GM12878 (cell line): ENCODE data around the gene DSC3. TPM values are rescaled to one million over a fixed set of nuclear protein-coding genes. Genes with fewer than 3 reads are reported as not detected.

Experiments used
- ATAC-seq: fragments of 200-7000 bp; cut with Tn5 transposase; 3 replicates; pipeline ENCODE4 v1.9.1; 2020; ENCODE audit warnings: mild to moderate bottlenecking, moderate library complexity
- BruUV-seq: library from RNA; stranded (reverse); fragments of 400-500 nt; replicated peaks from 2 replicates; lab custom pipeline; 2021; lab: Mats Ljungman, UMichigan
- CTCF ChIA-PET: fragments of 300-600 bp; sonication (Branson Sonifier 250); formaldehyde crosslinking; extraction: SDS; loops from one replicate; lab custom pipeline; 2021; ENCODE audit warnings: inconsistent platforms; lab: Yijun Ruan, JAX
- POLR2A ChIA-PET: fragments of 350-600 bp; formaldehyde crosslinking; extraction: SDS; loops from one replicate; lab custom pipeline; 2021; ENCODE audit warnings: inconsistent platforms; lab: Charles Lee
- RAD21 ChIA-PET: fragments of 300-600 bp; sonication (Branson Sonifier 250); formaldehyde crosslinking; loops from one replicate; lab custom pipeline; 2023; ENCODE audit warnings: antibody characterized with exemption; ENCODE audit not compliant: unreplicated experiment; lab: Charles Lee
- SMC1A ChIA-PET: fragments of 300-600 bp; sonication (Branson Sonifier 250); formaldehyde crosslinking; loops from one replicate; lab custom pipeline; 2023; ENCODE audit not compliant: unreplicated experiment, uncharacterized antibody; lab: Charles Lee
- DNase-seq: peaks from one replicate; pipeline ENCODE4 v3.0.0-alpha.2; 2011; ENCODE audit warnings: low read depth, low spot score
- FAIRE-seq: peaks from 3 replicates; lab custom pipeline; 2011; peaks lifted over from hg19 to GRCh38; lab: Jason Lieb, UNC
- H2AFZ ChIP-seq: 2 replicates; pipeline ENCODE4 v1.6.0; 2011; ENCODE audit warnings: low read depth, low read length, control low read depth; ENCODE audit not compliant: control insufficient read depth
- H3K27ac ChIP-seq: 2 replicates; pipeline ENCODE4 v1.5.1; 2011; ENCODE audit warnings: control low read depth; ENCODE audit not compliant: control insufficient read depth, insufficient read depth
- H3K27me3 ChIP-seq, 2 experiments: replicated peaks in 1 of 2; 2 replicates each; pipeline versions ENCODE4 v1.6.0 to v1.6.1; 2011; ENCODE audit warnings: low read length in 1 of 2; ENCODE audit not compliant: control insufficient read depth in 2 of 2, insufficient read depth in 2 of 2
- H3K36me3 ChIP-seq, 2 experiments: 2 replicates each; pipeline ENCODE4 v1.5.1; 2011; ENCODE audit warnings: low read length in 1 of 2; ENCODE audit not compliant: control insufficient read depth in 2 of 2, insufficient read depth in 2 of 2
- H3K4me1 ChIP-seq: 2 replicates; pipeline ENCODE4 v1.6.1; 2011; ENCODE audit warnings: mild to moderate bottlenecking, low read length, moderate library complexity, mixed read lengths; ENCODE audit not compliant: control insufficient read depth, insufficient read depth
- H3K4me2 ChIP-seq: 2 replicates; pipeline ENCODE4 v1.6.0; 2011; ENCODE audit warnings: control low read depth; ENCODE audit not compliant: control insufficient read depth, insufficient read depth
- H3K4me3 ChIP-seq: fragments of 200-600 bp; sonication (generic); 2 replicates; pipeline ENCODE4 v1.5.1; 2016
- H3K79me2 ChIP-seq: 2 replicates; pipeline ENCODE4 v1.6.0; 2011; ENCODE audit warnings: low read length; ENCODE audit not compliant: control insufficient read depth, insufficient read depth
- H3K9ac ChIP-seq: 2 replicates; pipeline ENCODE4 v1.8.0; 2011; ENCODE audit warnings: low read length, control low read depth, mixed read lengths; ENCODE audit not compliant: control insufficient read depth, insufficient read depth
- H3K9me3 ChIP-seq: replicated peaks from 3 replicates; pipeline ENCODE4 v1.5.1; 2011; ENCODE audit warnings: mild to moderate bottlenecking, low read length; ENCODE audit not compliant: control insufficient read depth, insufficient read depth
- H4K20me1 ChIP-seq: 2 replicates; pipeline ENCODE4 v1.6.0; 2011; ENCODE audit not compliant: control insufficient read depth, insufficient read depth
- BMI1 ChIP-seq: fragments of 450-650 bp; IDR thresholded peaks from 2 replicates; pipeline ENCODE4 v1.6.1; 2016; ENCODE audit warnings: mild to moderate bottlenecking, moderate library complexity, borderline replicate concordance
- IRF4 ChIP-seq: IDR thresholded peaks from 2 replicates; pipeline ENCODE4 v1.6.1; 2011; ENCODE audit warnings: low read depth, low read length
- NFXL1 ChIP-seq: fragments of 450-650 bp; IDR thresholded peaks from 2 replicates; pipeline ENCODE4 v1.6.1; 2017; ENCODE audit warnings: antibody characterized with exemption, mild to moderate bottlenecking, borderline replicate concordance
- POLR2AphosphoS2 ChIP-seq: IDR thresholded peaks from 2 replicates; pipeline ENCODE4 v1.6.1; 2011; ENCODE audit warnings: low read depth, mild to moderate bottlenecking, low read length, improper control_type of control experiment, moderate library complexity
- RELA ChIP-seq: fragments of 450-650 bp; IDR thresholded peaks from 2 replicates; pipeline ENCODE4 v1.8.0; 2014; ENCODE audit warnings: borderline replicate concordance; ENCODE audit not compliant: partially characterized antibody
- SMARCA5 ChIP-seq: fragments of 450-650 bp; IDR thresholded peaks from 2 replicates; pipeline ENCODE4 v1.6.1; 2017; ENCODE audit warnings: mild to moderate bottlenecking
- SMC3 ChIP-seq: IDR thresholded peaks from 2 replicates; pipeline ENCODE4 v1.6.1; 2011; ENCODE audit warnings: low read length, improper control_type of control experiment, borderline replicate concordance
- TBL1XR1 ChIP-seq: IDR thresholded peaks from 2 replicates; pipeline ENCODE4 v1.6.1; 2012; ENCODE audit warnings: low read depth, low read length, improper control_type of control experiment
- YY1 ChIP-seq: IDR thresholded peaks from 2 replicates; pipeline ENCODE4 v1.6.1; 2011; ENCODE audit warnings: low read depth, mild to moderate bottlenecking, low read length
- ZNF217 ChIP-seq: fragments of 450-650 bp; IDR thresholded peaks from 2 replicates; pipeline ENCODE4 v1.6.1; 2017; ENCODE audit warnings: antibody characterized with exemption, mild to moderate bottlenecking
- WGBS: methylation state at CpG from one replicate; pipeline ENCODE4 v1.1.6; 2016; ENCODE audit warnings: low lambda C conversion rate; ENCODE audit not compliant: insufficient replicate concordance, insufficient coverage; ENCODE audit errors: missing lambda C conversion rate; 5-methylcytosine and 5-hydroxymethylcytosine counted together
- in situ Hi-C: fragments of 300-500 bp; cut with MboI; formaldehyde crosslinking; loops from 9 replicates; pipeline ENCODE4 v1.14.3; 2018; ENCODE audit warnings: mixed read lengths
- intact Hi-C: fragments of 100-400 bp; cut with micrococcal nuclease; formaldehyde crosslinking; loops from one replicate; pipeline ENCODE4 v1.14.2; 2022; ENCODE audit not compliant: unreplicated experiment
- polyA plus RNA-seq, 11 experiments: library from polyadenylated mRNA; depleted of rRNA in 4 of 11; unstranded in 6 of 11; stranded (reverse) in 5 of 11; fragments of >200 nt; fragmentation: Nextera tagmentation in 4 of 11; fragmentation: Illumina TruSeq in 1 of 11; extraction: Ambion mirVana in 4 of 11; extraction: Trizol in 1 of 11; gene quantifications; 1 replicate in 1 of 11; 2 replicates in 10 of 11; pipeline versions ENCODE4 v1.2.1 to v1.2.3, GENCODE V29; 2011 to 2016; ENCODE audit warnings: inconsistent platforms in 2 of 11, missing spikeins in 2 of 11, low read depth in 1 of 11
- total RNA-seq, 4 experiments: library from RNA; depleted of rRNA in 3 of 4; stranded (reverse); fragments of >200 nt in 3 of 4; fragmentation: Illumina TruSeq in 1 of 4; extraction: Trizol in 1 of 4; gene quantifications; 2 replicates each; pipeline versions ENCODE4 v1.2.1 to v1.2.3, GENCODE V29; 2013 to 2021
- TF ChIP-seq, protein P1 (sequence below): fragments of 450-650 bp; IDR thresholded peaks from 2 replicates; pipeline ENCODE4 v1.6.1; 2018; ENCODE audit warnings: mild to moderate bottlenecking, low read depth, moderate library complexity; ENCODE audit not compliant: partially characterized antibody
- TF ChIP-seq, protein P2 (sequence below): fragments of 450-650 bp; conservative IDR thresholded peaks from 2 replicates; pipeline ENCODE4 v1.6.1; 2017; ENCODE audit warnings: mild to moderate bottlenecking, moderate library complexity
- TF ChIP-seq, protein P3 (sequence below): fragments of 450-650 bp; formaldehyde crosslinking; IDR thresholded peaks from 2 replicates; pipeline ENCODE4 v1.4.0; 2022; ENCODE audit warnings: mild to moderate bottlenecking, moderate library complexity
- TF ChIP-seq, protein P4 (sequence below): fragments of 450-650 bp; IDR thresholded peaks from 2 replicates; pipeline ENCODE4 v1.6.1; 2017; ENCODE audit warnings: borderline replicate concordance

The DSC3 gene
- total and polyA plus RNA-seq, 10 of the 15 experiments (the other 5 are each of a cell fraction or from before 2014, with no cell fraction given): 0.01 to 2.9 (median 1.6) TPM

DNA sequence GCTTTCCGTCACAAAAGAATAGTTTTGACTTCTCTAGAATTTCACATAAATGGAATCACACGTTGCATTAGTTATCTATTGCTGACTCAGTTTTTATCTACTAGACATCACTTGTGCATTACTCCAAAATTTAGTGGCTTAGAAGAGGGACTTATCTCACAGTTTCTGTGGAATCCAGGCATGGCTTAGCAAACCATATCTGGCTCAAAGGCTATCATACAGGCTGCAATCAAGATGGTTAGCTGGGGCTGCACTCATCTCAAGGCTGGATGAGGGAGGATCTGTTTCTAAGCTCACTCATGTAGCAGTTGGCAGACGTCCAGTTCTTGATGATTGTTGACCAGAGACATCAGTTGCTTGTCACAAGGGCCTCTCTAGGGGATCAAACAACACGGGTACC lies 6.6 kb upstream of the DSC3 start:
- no peaks in the 10 kb centered on the region for H3K4me1 ChIP-seq
- POLR2A ChIA-PET: no interaction called here
- no peak overlapping the region for H3K4me3 ChIP-seq
- ATAC-seq (no peak), FAIRE-seq (no peak), DNase-seq (no peak)
- RAD21 ChIA-PET: no interaction called here
- H3K9me3 ChIP-seq: peaks cover 1% of the 10 kb centered on the region; the same call in 1 of the 3 replicates
- BruUV-seq: no TSS peak
- intact Hi-C loops: no loop called here
- H4K20me1 ChIP-seq: no peaks in the 10 kb centered on the region
- H3K79me2 ChIP-seq: no peaks in the 10 kb centered on the region
- no peak overlapping the region for H2AFZ ChIP-seq
- SMC1A ChIA-PET: no interaction called here
- H3K36me3 ChIP-seq: no peaks in the 10 kb centered on the region
- H3K9ac ChIP-seq: no peak overlapping the region
- CTCF ChIA-PET: no interaction called here
- 21% methylated on average over 4 of the region's 4 CpGs for WGBS
- no peak overlapping the region for H3K27ac ChIP-seq
- no peak overlapping the region for H3K4me2 ChIP-seq
- in situ Hi-C loops: no loop called here
- H3K27me3 ChIP-seq: peaks cover 0 to 2% of the 10 kb centered on the region in 2 experiments; a peak in 1 of 4 replicates
- no peak for TF ChIP-seq POLR2AphosphoS2
- TF ChIP-seq BMI1: no peak
- TF ChIP-seq, protein P1, sequence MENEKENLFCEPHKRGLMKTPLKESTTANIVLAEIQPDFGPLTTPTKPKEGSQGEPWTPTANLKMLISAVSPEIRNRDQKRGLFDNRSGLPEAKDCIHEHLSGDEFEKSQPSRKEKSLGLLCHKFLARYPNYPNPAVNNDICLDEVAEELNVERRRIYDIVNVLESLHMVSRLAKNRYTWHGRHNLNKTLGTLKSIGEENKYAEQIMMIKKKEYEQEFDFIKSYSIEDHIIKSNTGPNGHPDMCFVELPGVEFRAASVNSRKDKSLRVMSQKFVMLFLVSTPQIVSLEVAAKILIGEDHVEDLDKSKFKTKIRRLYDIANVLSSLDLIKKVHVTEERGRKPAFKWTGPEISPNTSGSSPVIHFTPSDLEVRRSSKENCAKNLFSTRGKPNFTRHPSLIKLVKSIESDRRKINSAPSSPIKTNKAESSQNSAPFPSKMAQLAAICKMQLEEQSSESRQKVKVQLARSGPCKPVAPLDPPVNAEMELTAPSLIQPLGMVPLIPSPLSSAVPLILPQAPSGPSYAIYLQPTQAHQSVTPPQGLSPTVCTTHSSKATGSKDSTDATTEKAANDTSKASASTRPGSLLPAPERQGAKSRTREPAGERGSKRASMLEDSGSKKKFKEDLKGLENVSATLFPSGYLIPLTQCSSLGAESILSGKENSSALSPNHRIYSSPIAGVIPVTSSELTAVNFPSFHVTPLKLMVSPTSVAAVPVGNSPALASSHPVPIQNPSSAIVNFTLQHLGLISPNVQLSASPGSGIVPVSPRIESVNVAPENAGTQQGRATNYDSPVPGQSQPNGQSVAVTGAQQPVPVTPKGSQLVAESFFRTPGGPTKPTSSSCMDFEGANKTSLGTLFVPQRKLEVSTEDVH: no peak
- no peak for TF ChIP-seq NFXL1
- no peak for TF ChIP-seq SMARCA5
- TF ChIP-seq, protein P2, sequence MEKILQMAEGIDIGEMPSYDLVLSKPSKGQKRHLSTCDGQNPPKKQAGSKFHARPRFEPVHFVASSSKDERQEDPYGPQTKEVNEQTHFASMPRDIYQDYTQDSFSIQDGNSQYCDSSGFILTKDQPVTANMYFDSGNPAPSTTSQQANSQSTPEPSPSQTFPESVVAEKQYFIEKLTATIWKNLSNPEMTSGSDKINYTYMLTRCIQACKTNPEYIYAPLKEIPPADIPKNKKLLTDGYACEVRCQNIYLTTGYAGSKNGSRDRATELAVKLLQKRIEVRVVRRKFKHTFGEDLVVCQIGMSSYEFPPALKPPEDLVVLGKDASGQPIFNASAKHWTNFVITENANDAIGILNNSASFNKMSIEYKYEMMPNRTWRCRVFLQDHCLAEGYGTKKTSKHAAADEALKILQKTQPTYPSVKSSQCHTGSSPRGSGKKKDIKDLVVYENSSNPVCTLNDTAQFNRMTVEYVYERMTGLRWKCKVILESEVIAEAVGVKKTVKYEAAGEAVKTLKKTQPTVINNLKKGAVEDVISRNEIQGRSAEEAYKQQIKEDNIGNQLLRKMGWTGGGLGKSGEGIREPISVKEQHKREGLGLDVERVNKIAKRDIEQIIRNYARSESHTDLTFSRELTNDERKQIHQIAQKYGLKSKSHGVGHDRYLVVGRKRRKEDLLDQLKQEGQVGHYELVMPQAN: no peak
- no peak for TF ChIP-seq IRF4
- no peak for TF ChIP-seq RELA
- TF ChIP-seq SMC3: no peak
- TF ChIP-seq YY1: no peak
- TF ChIP-seq, protein P3, sequence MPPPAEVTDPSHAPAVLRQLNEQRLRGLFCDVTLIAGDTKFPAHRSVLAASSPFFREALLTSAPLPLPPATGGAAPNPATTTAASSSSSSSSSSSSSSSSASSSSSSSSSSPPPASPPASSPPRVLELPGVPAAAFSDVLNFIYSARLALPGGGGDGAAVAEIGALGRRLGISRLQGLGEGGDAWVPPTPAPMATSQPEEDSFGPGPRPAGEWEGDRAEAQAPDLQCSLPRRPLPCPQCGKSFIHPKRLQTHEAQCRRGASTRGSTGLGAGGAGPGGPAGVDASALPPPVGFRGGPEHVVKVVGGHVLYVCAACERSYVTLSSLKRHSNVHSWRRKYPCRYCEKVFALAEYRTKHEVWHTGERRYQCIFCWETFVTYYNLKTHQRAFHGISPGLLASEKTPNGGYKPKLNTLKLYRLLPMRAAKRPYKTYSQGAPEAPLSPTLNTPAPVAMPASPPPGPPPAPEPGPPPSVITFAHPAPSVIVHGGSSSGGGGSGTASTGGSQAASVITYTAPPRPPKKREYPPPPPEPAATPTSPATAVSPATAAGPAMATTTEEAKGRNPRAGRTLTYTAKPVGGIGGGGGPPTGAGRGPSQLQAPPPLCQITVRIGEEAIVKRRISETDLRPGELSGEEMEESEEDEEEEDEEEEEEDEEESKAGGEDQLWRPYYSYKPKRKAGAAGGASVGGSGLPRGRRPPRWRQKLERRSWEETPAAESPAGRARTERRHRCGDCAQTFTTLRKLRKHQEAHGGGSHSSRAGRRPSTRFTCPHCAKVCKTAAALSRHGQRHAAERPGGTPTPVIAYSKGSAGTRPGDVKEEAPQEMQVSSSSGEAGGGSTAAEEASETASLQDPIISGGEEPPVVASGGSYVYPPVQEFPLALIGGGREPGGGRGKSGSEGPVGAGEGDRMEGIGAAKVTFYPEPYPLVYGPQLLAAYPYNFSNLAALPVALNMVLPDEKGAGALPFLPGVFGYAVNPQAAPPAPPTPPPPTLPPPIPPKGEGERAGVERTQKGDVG: no peak
- no peak for TF ChIP-seq ZNF217
- TF ChIP-seq TBL1XR1: no peak
- TF ChIP-seq, protein P4, sequence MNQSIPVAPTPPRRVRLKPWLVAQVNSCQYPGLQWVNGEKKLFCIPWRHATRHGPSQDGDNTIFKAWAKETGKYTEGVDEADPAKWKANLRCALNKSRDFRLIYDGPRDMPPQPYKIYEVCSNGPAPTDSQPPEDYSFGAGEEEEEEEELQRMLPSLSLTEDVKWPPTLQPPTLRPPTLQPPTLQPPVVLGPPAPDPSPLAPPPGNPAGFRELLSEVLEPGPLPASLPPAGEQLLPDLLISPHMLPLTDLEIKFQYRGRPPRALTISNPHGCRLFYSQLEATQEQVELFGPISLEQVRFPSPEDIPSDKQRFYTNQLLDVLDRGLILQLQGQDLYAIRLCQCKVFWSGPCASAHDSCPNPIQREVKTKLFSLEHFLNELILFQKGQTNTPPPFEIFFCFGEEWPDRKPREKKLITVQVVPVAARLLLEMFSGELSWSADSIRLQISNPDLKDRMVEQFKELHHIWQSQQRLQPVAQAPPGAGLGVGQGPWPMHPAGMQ: no peak
